Vagina (tissue), 2 donors: ENCODE data around the gene PPARA. TPM values are rescaled to one million over a fixed set of nuclear protein-coding genes. Genes with fewer than 3 reads are reported as not detected.
"Not testable (repeated sequence)": the region's sequence is repeated elsewhere in the genome, so short reads cannot be mapped to it uniquely, and the experiment has no call there.

Experiments used
- DNase-seq, 2 donors: peaks; one replicate each; pipeline ENCODE4 v3.0.0-alpha.2; 2017; ENCODE audit errors: extremely low spot score in 2 of 2
- H3K27ac ChIP-seq: fragments of 200-600 bp; sonication (generic); one replicate; pipeline ENCODE4 v1.5.1; 2019
- H3K27me3 ChIP-seq: fragments of 200-600 bp; sonication (generic); one replicate; pipeline ENCODE4 v1.5.1; 2019
- H3K36me3 ChIP-seq, 2 donors: fragments of 200-600 bp; sonication (generic); one replicate each; pipeline ENCODE4 v1.5.1; 2017 to 2019
- H3K4me1 ChIP-seq: fragments of 200-600 bp; sonication (generic); one replicate; pipeline ENCODE4 v1.5.1; 2019
- H3K4me3 ChIP-seq, 2 donors: fragments of 200-600 bp; sonication (generic); 1 replicate in 1 of 2; 2 replicates in 1 of 2; pipeline ENCODE4 v1.5.1; 2016 to 2019
- H3K9me3 ChIP-seq: fragments of 200-600 bp; sonication (generic); one replicate; pipeline ENCODE4 v1.5.1; 2019
- CTCF ChIP-seq, 3 experiments: fragments of 450-650 bp in 2 of 3; fragments of 200-600 bp in 1 of 3; sonication (generic) in 1 of 3; IDR thresholded peaks; one replicate each; pipeline ENCODE4 v1.5.1; 2017 to 2019; ENCODE audit warnings: antibody characterized with exemption in 3 of 3, mild to moderate bottlenecking in 2 of 3, moderate library complexity in 2 of 3
- POLR2A ChIP-seq, 2 donors: fragments of 450-650 bp; IDR thresholded peaks; one replicate each; pipeline ENCODE4 v1.6.1; 2017; ENCODE audit warnings: antibody characterized with exemption in 2 of 2, mild to moderate bottlenecking in 2 of 2, moderate library complexity in 2 of 2
- POLR2AphosphoS5 ChIP-seq, 2 donors: sonication (generic); formaldehyde crosslinking; IDR thresholded peaks; one replicate each; pipeline ENCODE4 v1.9.0; 2017; ENCODE audit warnings: antibody characterized with exemption in 2 of 2, mild to moderate bottlenecking in 2 of 2, low read depth in 1 of 2; ENCODE audit not compliant: insufficient read depth in 1 of 2
- intact Hi-C: fragments of 100-400 bp; cut with DNase I; formaldehyde crosslinking; loops from one replicate; pipeline ENCODE4 v1.15.1; 2023
- total RNA-seq: library from RNA; depleted of rRNA; stranded (reverse); fragments of >200 nt; gene quantifications from one replicate; pipeline ENCODE4 v1.2.3, GENCODE V29; 2016

The PPARA gene
- total RNA-seq, 1 donor from 2014 or later = 13.5 TPM

GRCh38 chr22:46127556-46127955 lies 22.8 kb upstream of the PPARA start:
- peaks cover 4% of the 10 kb centered on the region for H3K4me1 ChIP-seq
- H3K27me3 ChIP-seq = no peaks in the 10 kb centered on the region
- no peaks in the 10 kb centered on the region for H3K36me3 ChIP-seq
- no peak overlapping the region for H3K4me3 ChIP-seq
- no peak overlapping the region for H3K27ac ChIP-seq
- intact Hi-C loops = loop anchor here (10.0 kb wide), 2 partner anchors 137 to 417 kb away; partner anchors contain the start of genes PKDREJ and TTC38
- no peak for TF ChIP-seq POLR2A (IDR thresholded peaks at IDR 0.05)
- TF ChIP-seq CTCF (IDR thresholded peaks at IDR 0.05) = no peak
- no peak for TF ChIP-seq POLR2AphosphoS5 (IDR thresholded peaks at IDR 0.05; ENCODE audit: insufficient read depth in 1 of 2, low read depth in 1 of 2)
- H3K9me3 ChIP-seq = no peaks in the 10 kb centered on the region
- DNase-seq = no peak

- Histone ChIP-seq H3K4me3 (no peak overlapping the region), H3K36me3 (no peaks in the 10 kb centered on the region), H3K9me3 (no peaks in the 10 kb centered on the region), H3K27me3 (no peaks in the 10 kb centered on the region), H3K27ac (no peak overlapping the region), H3K4me1 (no peaks in the 10 kb centered on the region)
- intact Hi-C loops = loop anchor here (10.0 kb wide), 2 partner anchors 136 to 416 kb away; partner anchors contain the start of genes PKDREJ and TTC38
- TF ChIP-seq CTCF (IDR thresholded peaks at IDR 0.05) (no peak), POLR2AphosphoS5 (IDR thresholded peaks at IDR 0.05; ENCODE audit: insufficient read depth in 1 of 2, low read depth in 1 of 2) (no peak), POLR2A (IDR thresholded peaks at IDR 0.05) (no peak)
- DNase-seq = no peak
Observed at GRCh38 chr22:46128606-46129005, 21.7 kb upstream of the PPARA start.

GRCh38 chr22:46129390-46130041 lies 20.8 kb upstream of the PPARA start:
- no peaks in the 10 kb centered on the region for H3K4me1 ChIP-seq
- H3K36me3 ChIP-seq = no peaks in the 10 kb centered on the region
- H3K27me3 ChIP-seq = no peaks in the 10 kb centered on the region
- TF ChIP-seq CTCF (IDR thresholded peaks at IDR 0.05) = no peak
- peak in 1 of 2 donors; percentile 38 for TF ChIP-seq POLR2AphosphoS5 (IDR thresholded peaks at IDR 0.05; ENCODE audit: insufficient read depth in 1 of 2, low read depth in 1 of 2)
- no peak overlapping the region for H3K4me3 ChIP-seq
- no peak overlapping the region for H3K27ac ChIP-seq
- no peak for DNase-seq
- intact Hi-C loops = loop anchor here (10.0 kb wide), 2 partner anchors 135 to 415 kb away; partner anchors contain the start of genes PKDREJ and TTC38
- no peaks in the 10 kb centered on the region for H3K9me3 ChIP-seq

- TF ChIP-seq POLR2A (IDR thresholded peaks at IDR 0.05) (no peak), POLR2AphosphoS5 (IDR thresholded peaks at IDR 0.05; ENCODE audit: insufficient read depth in 1 of 2, low read depth in 1 of 2) (no peak), CTCF (IDR thresholded peaks at IDR 0.05) (no peak)
- no peak for DNase-seq
- H3K36me3 ChIP-seq = no peaks in the 10 kb centered on the region
- intact Hi-C loops = no loop called here
- H3K27me3 ChIP-seq = no peaks in the 10 kb centered on the region
- H3K9me3 ChIP-seq = no peaks in the 10 kb centered on the region
- H3K27ac ChIP-seq = no peak overlapping the region
- H3K4me3 ChIP-seq = no peak overlapping the region
- H3K4me1 ChIP-seq = no peaks in the 10 kb centered on the region
Observed at GRCh38 chr22:46131151-46131587, 19.2 kb upstream of the PPARA start.

- H3K27me3 ChIP-seq, H3K36me3 ChIP-seq, intact Hi-C loops, H3K4me3 ChIP-seq, DNase-seq, H3K9me3 ChIP-seq, H3K4me1 ChIP-seq, H3K27ac ChIP-seq: not testable (repeated sequence)
Observed at GRCh38 chr22:46132193-46132829, 18.0 kb upstream of the PPARA start.
